HG02763 (cell line): ENCODE results near the gene ADCY9.

Experiments used
- ATAC-seq: cut with Tn5 transposase; IDR thresholded peaks from one replicate; pipeline ENCODE4 v1.9.1; 2021; ENCODE audit warnings: mild to moderate bottlenecking, moderate library complexity; ENCODE audit not compliant: unreplicated experiment

Gene ADCY9

GRCh38 chr16:4008116-4008515 lies 108.1 kb downstream of the ADCY9 start:
- ATAC-seq, result no peak

- no peak for ATAC-seq
These were observed 109.7 kb downstream of the ADCY9 start for GRCh38 chr16:4006397-4006999.

- ATAC-seq, result no peak
These were observed 110.5 kb downstream of the ADCY9 start for GRCh38 chr16:4005731-4006130.

GRCh38 chr16:4005281-4005680 lies 111.0 kb downstream of the ADCY9 start:
- no peak for ATAC-seq

- ATAC-seq, result no peak
These were observed 112.0 kb downstream of the ADCY9 start for GRCh38 chr16:4004206-4004605.

- ATAC-seq, result no peak
These were observed 112.7 kb downstream of the ADCY9 start for GRCh38 chr16:4003576-4003975.

- no peak for ATAC-seq
These were observed 113.1 kb downstream of the ADCY9 start for GRCh38 chr16:4003166-4003565.

- no peak for ATAC-seq
These were observed 114.1 kb downstream of the ADCY9 start for GRCh38 chr16:4002121-4002520.

- ATAC-seq, result no peak
These were observed 116.5 kb downstream of the ADCY9 start for GRCh38 chr16:3999479-4000325.

GRCh38 chr16:3998793-3999478 lies 117.3 kb downstream of the ADCY9 start:
- ATAC-seq, result no peak

GRCh38 chr16:3997231-3997841 lies 118.9 kb downstream of the ADCY9 start:
- no peak for ATAC-seq

- ATAC-seq, result no peak
These were observed 121.2 kb downstream of the ADCY9 start for GRCh38 chr16:3995001-3995400.

GRCh38 chr16:3993052-3993785 lies 123.0 kb downstream of the ADCY9 start:
- no peak for ATAC-seq

GRCh38 chr16:3992297-3993051 lies 123.8 kb downstream of the ADCY9 start:
- ATAC-seq, result no peak

GRCh38 chr16:3988824-3989223 lies 127.4 kb downstream of the ADCY9 start:
- no peak for ATAC-seq

- no peak for ATAC-seq
These were observed 128.2 kb downstream of the ADCY9 start for GRCh38 chr16:3988011-3988410.

- ATAC-seq, result no peak
These were observed 129.0 kb downstream of the ADCY9 start for GRCh38 chr16:3987231-3987630.

GRCh38 chr16:3986235-3986544 lies 130.1 kb downstream of the ADCY9 start:
- no peak for ATAC-seq

GRCh38 chr16:3984111-3985060 lies 131.9 kb downstream of the ADCY9 start:
- no peak for ATAC-seq
